OCI-LY3 (cell line): ENCODE results near the gene TRIM2.

Source experiments
- EZH2phosphoT487 ChIP-seq: fragments of 200-600 bp; shearing (Covaris generic); IDR thresholded peaks from 2 replicates; pipeline ENCODE4 v1.6.1; 2018; ENCODE audit warnings: antibody characterized with exemption, mixed run types, low read depth
- TF ChIP-seq, protein P1 (sequence below): fragments of 200-600, 300-600 bp; sonication (generic); IDR thresholded peaks from 2 replicates; pipeline ENCODE4 v1.5.1; 2014; ENCODE audit warnings: antibody characterized with exemption, low read length, low read depth

DNA sequence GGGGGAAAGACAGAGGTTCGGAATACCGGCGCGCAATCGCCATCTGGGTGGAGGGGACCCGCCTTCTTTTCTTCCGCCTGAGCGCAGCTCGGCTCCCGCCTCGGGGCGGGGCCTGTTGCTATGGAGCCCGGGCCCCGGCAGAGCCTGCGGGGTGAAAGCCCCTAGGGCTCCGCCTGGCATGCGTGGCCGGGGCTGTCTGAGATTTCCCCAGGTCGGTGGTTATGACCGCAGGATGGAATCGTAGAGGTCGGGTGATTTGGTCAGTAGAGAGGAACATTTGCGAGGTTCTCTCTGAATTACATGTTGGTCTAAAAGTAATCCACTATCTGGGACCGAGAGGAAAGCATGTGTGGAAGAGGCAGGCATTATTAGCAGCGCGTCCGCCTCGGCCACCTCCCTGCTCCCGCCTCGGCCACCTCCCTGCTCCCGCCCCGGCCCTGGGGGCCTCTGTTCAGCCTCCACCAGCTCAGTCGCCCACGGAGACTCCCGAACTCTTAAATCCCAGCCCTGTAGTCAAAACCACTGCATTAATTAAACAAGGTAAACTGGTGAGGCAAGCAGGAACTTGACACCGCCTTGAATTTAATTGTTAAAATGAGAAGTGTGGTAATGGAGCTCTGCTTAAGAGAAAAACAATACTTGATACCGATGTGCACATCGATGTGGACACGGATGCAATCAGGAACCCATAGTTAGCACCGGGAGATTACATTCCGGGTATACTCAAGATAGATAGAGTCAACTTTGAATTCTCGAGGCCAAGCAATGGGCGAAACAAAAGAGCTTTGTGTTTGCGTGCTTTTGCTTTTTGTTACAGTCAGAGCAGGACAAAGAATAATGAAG lies 45.2 kb downstream of the TRIM2 start:
- TF ChIP-seq, protein P1, sequence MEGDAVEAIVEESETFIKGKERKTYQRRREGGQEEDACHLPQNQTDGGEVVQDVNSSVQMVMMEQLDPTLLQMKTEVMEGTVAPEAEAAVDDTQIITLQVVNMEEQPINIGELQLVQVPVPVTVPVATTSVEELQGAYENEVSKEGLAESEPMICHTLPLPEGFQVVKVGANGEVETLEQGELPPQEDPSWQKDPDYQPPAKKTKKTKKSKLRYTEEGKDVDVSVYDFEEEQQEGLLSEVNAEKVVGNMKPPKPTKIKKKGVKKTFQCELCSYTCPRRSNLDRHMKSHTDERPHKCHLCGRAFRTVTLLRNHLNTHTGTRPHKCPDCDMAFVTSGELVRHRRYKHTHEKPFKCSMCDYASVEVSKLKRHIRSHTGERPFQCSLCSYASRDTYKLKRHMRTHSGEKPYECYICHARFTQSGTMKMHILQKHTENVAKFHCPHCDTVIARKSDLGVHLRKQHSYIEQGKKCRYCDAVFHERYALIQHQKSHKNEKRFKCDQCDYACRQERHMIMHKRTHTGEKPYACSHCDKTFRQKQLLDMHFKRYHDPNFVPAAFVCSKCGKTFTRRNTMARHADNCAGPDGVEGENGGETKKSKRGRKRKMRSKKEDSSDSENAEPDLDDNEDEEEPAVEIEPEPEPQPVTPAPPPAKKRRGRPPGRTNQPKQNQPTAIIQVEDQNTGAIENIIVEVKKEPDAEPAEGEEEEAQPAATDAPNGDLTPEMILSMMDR = no peak
- no peak for TF ChIP-seq EZH2phosphoT487
